Stimulated activated CD4-positive, alpha-beta T cell treated with anti-CD3 and anti-CD28 coated beads, Interleukin-15, amount 100 ng/mL, for 1 hour (primary cell): ENCODE data around the gene RSPH9.
"Not testable (repeated sequence)": the region's sequence is repeated elsewhere in the genome, so short reads cannot be mapped to it uniquely, and the experiment has no call there.

Experiments
- DNase-seq, 2 donors: peaks; one replicate each; pipeline ENCODE4 v3.0.0-alpha.2; 2020; ENCODE audit warnings: low read depth in 1 of 2, low spot score in 1 of 2

Gene RSPH9

DNA sequence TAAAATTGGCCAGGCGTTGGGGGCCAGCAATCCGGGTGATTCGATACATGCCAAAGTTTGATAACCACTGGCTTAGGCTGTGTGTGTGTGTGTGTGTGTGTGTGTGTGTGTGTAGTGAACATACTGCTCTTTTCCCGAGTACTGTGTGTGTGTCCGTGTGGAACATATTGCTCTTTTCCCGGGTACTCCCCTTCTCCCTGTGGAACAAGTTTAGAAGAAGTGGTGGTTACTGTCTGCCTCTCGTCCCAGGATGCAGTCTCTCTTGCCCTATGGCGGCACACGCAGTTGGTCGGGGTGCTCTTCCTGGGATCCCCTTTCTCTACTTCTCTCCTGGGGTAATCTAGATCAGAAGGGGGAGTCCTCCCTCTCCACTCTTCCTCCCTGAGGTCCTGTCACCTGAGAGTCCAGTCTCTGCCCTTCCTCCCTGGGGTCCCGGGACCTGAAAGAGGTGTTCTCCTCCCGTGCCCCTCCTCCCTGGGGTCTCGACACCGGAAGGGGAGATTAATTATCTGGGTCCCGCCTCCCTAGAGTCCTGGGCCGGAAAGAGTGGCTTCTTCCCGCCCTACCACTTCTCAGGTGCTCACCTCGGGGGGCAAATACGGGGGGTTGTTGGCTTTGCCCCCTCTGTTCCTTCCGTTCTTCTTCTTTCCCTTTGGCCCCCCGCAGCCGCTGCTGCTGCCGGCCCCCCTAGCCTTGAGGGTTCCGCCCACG is 16.3 kb upstream of the RSPH9 start:
- peak in 1 of 2 donors; percentile 12 for DNase-seq

DNA sequence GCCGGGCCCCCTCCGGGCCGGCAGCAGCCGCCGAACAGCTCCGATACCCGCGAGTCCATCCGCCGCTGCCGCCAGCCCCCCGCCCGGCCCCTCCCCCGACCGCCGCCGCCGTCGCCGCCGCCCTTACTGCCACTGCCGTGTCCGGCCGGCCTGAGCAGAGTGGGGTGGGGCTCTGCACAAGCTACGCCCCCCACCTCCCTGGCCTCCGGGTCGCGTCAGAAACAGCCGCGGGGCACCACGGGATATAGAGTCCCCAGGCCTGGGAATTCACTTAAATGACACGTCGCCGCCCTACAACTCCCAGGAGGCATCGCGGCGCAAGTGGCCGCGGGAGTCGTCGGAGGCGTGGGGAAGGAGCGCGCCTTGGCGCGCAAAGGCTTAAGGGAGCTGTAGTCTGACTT is 15.7 kb upstream of the RSPH9 start, which contains the start of gene GTPBP2:
GTPBP2 (minus strand) TSS at position 161 of the 401 bp plus-strand sequence; CDS start at position 59, 102 bp downstream.
- peak; percentile 87 to 91 for DNase-seq

- peak; percentile 68 to 71 for DNase-seq
Observed at GRCh38 chr6:43629505-43630300, 15.1 kb upstream of the RSPH9 start.

DNA sequence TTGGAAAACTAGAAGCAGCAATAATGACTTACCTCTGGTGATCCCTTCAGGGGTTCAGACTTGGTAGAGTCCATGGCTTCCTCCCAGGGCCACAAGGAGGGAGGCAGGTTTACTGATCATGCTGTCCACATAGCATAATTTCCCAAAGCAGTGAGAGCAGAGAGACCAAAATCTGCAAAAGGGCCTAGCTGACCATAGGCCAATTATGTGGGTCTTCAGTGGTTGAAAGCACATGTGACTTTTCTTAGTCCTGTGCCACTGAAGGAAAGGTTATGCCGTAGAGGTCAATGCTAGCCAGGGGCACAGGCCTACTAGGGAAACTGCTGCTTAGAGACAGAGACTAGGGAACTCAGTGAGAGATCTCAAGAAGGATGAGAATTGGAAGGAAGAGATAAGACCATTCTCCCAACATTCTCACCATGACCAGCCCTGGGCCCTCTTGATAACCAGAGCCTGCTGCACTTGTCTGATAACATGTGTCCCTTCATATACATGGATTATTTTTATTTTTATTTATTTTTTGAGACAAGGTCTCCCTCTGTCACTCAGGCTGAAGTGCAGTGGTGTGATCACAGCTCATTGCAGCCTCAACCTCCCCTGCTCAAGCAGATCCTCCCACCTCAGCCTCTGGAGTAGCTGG is 13.7 kb upstream of the RSPH9 start:
- DNase-seq: no peak

GRCh38 chr6:43633002-43633401 is 11.8 kb upstream of the RSPH9 start:
- DNase-seq: not testable (repeated sequence)

- DNase-seq: no peak
Observed at GRCh38 chr6:43634702-43635303, 10.0 kb upstream of the RSPH9 start.

DNA sequence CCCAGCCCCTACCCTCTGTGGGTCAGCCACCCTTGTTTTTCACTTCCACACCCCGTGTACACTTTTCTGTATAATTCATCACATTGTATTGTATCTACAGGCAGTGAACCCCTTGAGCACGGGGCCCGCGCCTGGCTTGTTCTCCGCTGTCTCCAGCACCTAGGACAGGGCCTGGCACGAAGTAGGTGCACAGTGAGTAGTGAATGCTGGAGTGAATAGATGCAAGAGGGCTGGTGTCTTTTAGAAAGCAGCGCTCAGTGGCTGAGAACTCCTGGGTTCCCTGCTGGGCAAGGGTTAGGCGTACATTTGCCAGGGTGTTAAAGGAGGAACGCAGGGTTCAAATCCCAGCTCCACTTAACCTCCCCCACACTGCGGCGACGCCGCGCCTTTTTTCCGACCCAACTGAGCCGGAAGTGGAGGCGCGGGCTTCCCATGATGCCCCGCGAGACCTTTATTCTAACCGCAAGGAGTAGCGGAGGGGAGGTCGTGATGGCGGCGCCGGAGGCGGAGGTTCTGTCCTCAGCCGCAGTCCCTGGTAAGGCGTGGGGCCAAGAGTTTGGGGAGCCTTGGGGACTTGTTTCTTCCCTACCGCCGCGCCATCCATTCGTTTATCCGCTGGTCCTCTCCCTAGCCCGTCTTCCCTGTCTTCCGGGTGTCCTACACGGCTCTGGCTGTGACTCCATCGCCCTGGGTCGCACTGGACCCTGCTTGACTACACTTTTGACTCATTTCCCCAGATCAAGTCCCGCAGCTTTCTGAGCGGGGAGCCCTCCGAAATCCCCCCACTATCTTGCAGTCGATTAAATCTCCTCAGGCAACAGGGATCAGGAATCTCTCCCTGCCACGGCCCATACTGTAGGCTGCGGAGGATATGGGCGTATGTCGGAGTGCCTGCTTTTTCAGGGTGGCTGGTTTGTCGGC is 9.2 kb upstream of the RSPH9 start, which contains the start of gene MAD2L1BP:
MAD2L1BP (plus strand) TSS at position 454 of the 921 bp plus-strand sequence; CDS start at position 490, 36 bp downstream.
- peak; percentile 78 to 81 for DNase-seq

DNA sequence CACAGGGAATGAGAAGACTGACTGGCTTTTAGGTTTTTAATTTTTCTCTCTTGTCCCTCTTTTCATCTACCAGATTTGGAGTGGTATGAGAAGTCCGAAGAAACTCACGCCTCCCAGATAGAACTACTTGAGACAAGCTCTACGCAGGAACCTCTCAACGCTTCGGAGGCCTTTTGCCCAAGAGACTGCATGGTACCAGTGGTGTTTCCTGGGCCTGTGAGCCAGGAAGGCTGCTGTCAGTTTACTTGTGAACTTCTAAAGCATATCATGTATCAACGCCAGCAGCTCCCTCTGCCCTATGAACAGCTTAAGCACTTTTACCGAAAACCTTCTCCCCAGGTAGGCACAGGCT is 8.6 kb upstream of the RSPH9 start:
- no peak for DNase-seq

- DNase-seq: no peak
Observed at GRCh38 chr6:43639984-43640800, 4.6 kb upstream of the RSPH9 start.

- DNase-seq: no peak
Observed at GRCh38 chr6:43645613-43645964, 753 bp downstream of the RSPH9 start.

DNA sequence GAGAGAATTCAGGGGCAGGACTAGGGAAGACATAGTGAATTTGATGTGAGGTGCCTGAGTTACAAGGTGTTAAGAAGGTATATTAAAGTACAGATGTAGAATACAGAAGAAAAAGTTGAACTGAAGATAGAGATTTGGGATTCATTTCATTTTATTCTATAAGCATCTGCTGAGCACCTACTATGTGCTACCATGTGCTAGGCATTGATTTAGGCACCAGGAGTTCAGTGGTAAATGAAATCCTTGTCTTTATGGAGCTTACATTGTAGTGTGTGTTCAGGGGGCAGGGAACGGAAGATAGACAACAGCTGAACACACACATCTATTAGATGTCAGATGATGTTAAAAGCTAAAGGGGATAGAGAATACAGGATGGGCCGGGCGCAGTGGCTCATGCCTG is 2.8 kb downstream of the RSPH9 start:
- DNase-seq: no peak

DNA sequence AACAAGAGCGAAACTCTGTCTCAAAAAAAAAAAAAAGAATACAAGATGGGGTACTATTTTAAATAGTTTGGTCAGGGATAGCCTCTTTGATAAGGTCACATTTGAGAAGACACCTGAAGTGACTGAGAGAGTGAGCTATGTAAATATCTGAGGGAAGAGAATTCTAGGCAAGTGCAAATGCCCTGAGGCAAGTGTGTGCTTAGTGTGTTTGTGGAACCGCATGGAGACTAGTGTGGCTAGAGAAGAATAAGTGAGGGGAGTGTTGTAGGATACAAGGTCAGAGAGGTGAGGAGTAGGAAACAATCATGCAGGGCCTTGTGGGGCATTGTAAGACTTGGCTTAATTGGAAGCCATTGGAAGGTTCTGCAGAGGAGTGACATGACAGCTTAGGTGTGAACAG is 3.4 kb downstream of the RSPH9 start:
- no peak for DNase-seq

DNA sequence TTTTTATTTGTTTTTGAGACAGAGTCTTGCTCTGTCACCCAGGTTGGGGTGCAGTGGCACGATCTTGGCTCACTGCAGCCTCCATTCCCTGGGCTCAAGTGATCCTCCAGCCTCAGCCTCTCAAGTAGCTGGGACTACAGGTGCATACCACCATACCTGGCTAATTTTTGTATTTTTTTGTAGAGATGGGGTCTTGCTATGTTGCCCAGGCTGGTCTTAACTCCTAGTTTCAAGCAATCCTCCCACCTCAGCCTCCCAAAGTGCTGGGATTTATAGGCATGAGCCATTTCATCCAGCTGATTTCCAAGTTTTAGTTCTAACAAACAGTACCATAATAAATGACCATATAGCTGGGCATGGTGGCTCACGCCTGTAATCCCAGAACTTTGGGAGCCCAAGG is 8.0 kb downstream of the RSPH9 start:
- DNase-seq: not testable (repeated sequence)

- DNase-seq: no peak
Observed at GRCh38 chr6:43657221-43657802, 12.5 kb downstream of the RSPH9 start.

- DNase-seq: no peak
Observed at GRCh38 chr6:43658161-43658560, 13.3 kb downstream of the RSPH9 start.

DNA sequence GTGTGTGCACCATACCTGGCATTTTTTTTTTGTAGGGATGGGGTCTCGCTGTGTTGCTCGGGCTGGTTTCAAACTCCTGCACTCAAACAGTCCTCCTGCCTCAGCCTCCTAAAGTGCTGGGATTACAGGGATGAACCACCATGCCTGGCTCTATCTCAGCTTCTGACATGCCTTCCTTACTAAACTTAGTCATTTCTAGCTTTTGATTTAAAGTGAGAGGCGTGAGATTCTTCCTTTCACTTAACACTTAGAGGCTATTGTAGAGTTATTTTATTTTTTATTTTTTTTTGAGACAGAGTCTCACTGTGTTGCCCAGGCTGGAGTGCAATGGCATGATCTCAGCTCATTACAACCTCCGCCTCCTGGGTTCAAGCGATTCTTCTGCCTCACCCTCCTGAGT is 18.1 kb downstream of the RSPH9 start:
- not testable (repeated sequence) for DNase-seq

DNA sequence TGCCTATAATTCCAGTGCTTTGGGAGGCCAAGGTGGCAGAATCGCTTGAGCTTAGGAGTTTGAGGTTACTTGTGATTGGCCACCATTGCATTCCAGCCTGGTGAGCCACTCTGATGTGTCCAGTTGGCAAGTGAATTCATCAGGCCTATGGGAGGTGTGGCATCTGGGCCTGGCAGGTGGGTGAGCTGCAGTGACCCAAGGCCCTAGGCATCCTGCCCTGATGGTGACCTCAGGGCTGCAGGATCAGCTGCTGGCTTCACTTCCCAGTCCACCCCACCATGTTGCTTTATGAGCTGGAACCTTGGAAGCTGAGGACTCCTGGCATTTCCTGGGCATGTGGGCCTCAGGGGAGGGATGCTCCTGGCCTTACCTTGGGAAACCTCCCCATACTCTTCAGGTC is 20.5 kb downstream of the RSPH9 start:
- no peak for DNase-seq

- DNase-seq: no peak
Observed at GRCh38 chr6:43666196-43666920, 21.5 kb downstream of the RSPH9 start.
